Subcutaneous adipose tissue (tissue), 4 donors: ENCODE results near the gene KLK5. TPM values are rescaled to one million over a fixed set of nuclear protein-coding genes. Genes with fewer than 3 reads are reported as not detected.

Source experiments
- total RNA-seq, 4 donors: library from RNA; depleted of rRNA; stranded (reverse); fragments of >200 nt; gene quantifications; one replicate each; pipeline ENCODE4 v1.1.0, GENCODE V29; 2016
- TF ChIP-seq, protein P1 (sequence below): fragments of 450-650 bp; IDR thresholded peaks from one replicate; pipeline ENCODE4 v1.5.1; 2016; ENCODE audit warnings: low read depth, mild to moderate bottlenecking, control low read depth, antibody characterized with exemption, moderate library complexity

Gene KLK5
- total RNA-seq, 4 donors from 2014 or later: not detected

DNA sequence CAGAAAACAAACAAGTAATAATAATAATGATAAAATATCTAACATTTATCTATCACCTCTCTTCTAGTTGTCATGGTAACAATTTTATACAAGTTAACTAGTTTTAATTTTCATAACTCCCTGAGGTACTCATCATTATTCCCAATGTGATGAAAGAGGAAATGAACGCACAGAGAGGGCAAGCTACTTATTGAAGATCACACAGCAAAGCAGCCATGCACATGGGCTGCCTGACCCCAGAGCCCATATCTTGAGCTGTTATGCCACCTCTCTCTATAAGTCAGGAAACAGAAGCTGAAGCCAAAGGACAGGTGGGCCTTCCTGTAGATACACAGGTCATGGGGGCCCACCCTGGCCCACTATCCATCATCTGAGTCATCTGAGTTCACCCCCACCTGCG, 36.8 kb downstream of the KLK5 start:
- TF ChIP-seq, protein P1, sequence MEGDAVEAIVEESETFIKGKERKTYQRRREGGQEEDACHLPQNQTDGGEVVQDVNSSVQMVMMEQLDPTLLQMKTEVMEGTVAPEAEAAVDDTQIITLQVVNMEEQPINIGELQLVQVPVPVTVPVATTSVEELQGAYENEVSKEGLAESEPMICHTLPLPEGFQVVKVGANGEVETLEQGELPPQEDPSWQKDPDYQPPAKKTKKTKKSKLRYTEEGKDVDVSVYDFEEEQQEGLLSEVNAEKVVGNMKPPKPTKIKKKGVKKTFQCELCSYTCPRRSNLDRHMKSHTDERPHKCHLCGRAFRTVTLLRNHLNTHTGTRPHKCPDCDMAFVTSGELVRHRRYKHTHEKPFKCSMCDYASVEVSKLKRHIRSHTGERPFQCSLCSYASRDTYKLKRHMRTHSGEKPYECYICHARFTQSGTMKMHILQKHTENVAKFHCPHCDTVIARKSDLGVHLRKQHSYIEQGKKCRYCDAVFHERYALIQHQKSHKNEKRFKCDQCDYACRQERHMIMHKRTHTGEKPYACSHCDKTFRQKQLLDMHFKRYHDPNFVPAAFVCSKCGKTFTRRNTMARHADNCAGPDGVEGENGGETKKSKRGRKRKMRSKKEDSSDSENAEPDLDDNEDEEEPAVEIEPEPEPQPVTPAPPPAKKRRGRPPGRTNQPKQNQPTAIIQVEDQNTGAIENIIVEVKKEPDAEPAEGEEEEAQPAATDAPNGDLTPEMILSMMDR: no peak

DNA sequence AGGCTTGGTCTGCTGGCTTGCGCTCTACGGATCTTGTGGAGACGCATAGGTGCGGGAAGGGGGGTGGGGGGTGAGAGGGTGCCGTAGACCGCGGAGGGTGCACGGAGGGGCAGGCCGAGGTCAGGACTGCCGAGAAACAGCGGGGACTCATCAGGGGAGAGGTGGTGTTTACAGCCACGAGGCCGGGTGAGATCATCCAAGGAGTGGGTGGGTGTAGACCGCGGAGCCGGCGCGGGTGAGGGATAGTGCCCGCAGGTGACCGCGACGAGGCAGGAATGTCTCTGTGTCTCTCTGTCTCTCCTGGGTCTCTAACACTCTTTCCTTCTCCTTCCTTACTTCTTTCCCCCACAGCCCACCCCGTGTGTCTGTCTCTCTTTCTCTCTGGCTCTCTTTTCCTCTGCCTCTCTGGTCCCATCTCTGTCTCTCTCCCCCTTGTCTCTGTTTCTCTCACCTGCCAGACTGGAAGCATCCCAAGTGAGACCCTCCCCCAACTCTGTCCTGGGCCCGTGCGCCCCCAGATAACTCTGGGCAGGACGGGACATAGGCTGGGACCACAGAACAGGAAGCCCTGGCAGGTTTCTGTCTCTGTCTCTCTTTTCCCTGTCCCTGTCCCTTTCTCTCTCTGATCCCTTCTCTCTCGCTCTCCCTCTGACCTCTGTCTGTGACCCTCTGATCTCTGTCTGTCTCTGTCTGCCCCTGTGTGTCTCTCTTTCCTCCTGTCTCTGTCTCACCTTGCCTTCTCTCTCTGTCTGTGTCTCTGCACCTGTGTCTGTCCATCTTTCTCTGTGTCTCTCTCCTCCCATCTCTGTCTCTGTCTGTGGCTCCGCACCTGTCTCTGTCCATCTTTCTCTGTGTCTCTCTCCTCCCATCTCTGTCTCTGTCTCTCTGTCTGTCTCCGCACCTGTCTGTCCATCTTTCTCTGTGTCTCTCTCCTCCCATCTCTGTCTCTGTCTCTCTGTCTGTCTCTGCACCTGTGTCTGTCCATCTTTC, 39.8 kb downstream of the KLK5 start:
- TF ChIP-seq, protein P1: no peak

DNA sequence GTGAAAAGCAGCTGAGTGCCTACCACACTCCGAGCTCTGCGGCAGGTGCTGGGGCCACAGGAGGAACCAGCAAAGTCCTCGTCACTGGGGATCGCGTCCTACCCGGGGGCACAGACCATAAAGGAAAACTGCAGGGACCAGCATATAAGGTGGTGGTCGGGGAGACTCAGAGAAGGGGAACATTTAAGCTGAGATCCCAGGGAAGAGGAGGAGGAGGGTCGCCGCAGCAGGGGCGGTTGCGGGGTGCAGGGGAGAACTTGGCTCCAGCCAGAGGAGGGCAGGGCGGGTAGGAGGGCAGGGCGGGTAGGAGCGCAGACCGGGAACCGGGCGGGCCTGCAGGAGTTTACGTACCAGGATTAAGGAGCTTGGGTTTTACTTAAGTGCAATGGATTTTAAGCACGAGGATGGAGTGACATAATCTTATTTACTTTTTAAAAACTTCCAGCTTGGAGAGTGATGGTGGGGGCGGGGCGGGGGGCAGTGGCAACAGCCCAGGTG, 40.7 kb downstream of the KLK5 start:
- TF ChIP-seq, protein P1: no peak

DNA sequence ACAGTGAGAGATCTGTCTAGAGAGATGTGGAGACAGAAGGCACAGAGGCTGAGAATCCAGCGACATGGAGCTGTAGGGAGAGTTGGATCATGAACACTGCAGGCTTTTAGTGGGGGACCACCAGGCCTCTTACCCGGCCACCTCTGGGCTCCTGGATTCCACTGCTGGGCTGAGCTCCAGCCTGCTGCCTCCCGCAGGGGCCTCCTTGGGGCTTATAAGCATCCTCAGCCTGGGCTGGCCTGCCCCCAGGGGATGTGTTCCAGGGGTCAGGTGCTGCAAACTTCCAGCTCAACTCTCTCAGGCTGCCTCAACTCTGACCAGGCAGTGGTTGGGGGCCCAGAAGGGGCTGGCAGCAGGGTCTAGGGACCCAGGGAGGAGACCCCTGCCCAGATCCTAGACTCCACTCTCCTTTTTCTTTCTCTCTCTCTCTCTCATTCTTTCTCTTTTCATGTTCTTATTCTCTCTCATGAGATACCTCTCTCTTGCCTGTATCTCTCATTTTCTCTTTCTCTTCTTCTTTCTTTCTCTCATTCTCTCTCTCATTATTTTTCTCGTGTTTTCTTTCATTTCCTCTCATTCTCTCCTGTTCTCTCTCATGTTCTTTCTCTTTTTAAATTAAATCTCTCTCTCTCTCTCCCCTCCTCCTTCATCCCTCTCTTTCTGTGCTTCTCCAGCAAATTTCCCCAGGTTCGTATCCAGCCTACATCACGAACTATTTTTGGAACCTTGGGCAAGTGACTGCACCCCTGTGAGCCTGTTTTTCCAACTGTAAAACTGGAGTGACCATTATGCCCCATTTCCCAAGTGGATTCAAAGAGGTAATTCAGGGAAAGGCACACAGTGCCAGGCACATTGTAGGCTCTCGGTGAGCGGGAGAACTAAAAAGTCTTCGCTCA, 41.4 kb downstream of the KLK5 start, which contains the start of gene KLK4:
Gene KLK4, minus strand, starts transcription at position 190 of the 896 bp plus-strand sequence. CDS start 657 bp downstream, outside the sequence.
- TF ChIP-seq, protein P1: no peak

DNA sequence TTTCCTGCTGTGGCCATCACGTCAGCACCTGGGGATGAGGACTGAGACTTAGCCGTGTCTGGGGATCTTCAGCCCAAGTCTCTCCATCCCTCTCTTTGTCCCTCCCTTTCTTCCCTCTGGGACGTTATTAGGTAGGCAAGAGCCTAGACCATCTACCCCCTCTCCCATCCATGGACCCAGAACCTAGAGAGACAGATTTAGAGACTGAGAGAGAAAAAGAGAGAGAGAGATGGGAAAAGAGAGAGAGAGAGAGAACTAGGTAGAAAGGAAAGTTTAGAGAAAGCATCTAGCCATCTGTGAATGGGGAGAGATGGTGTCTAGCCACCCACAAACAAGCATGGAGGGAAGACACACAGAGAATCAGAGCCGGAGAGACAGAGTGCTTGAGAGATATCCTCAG, 42.1 kb downstream of the KLK5 start:
- TF ChIP-seq, protein P1: no peak

DNA sequence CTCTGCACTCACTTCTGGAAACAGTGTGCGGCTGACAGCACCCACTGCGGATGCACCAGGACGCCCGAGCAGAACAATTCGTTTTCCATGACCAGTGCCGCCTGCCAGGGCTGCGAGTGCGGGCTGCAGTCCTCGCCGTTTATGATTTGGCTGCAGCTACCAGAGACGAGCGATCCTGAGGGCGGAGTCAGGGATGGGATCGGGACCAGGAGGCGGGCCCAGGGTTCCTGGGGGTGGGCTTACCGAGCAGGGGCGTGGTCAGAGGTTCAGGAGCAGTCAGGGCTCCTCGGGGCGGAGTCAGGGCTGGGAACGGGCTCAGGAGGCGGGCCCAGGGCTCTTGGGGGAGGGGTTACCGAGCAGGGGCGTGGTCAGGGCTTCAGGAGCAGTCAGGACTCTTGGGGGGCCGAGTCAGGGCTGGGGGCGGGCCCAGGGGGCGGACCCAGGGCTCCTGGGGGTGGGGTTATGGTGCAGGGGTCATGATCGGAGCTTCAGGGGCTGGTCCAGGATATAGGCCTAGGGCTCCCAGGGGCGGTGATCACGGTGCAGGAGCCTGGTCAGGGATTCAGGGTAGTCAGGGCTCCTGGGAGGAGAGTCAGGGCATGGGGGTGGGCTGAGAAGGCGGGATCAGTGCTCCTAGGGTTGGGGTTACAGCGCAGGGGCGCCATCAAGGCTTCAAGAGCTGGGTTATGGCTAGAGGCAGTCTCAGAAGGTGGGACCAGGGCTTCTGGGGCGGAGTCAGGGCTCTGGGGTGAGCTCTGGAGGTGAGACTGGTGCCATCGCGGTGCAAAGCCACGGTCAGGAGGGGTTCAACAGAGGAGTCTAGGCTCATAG, 43.4 kb downstream of the KLK5 start:
- TF ChIP-seq, protein P1: no peak
